ENCODE data around the gene NHLRC3. TPM values are rescaled to one million over a fixed set of nuclear protein-coding genes. Genes with fewer than 3 reads are reported as not detected.

Gene NHLRC3
- total RNA-seq, 2 experiments from 2014 or later = 28.4 TPM

GRCh38 chr13:39032150-39032549, 6.1 kb upstream of the NHLRC3 start:
- no peaks in the 10 kb centered on the region for H3K27me3 Mint-ChIP-seq
- DNase-seq (no peak), ATAC-seq (ENCODE audit: low read depth) (no peak)
- H3K4me1 Mint-ChIP-seq = peaks cover 24% of the 10 kb centered on the region
- no peaks in the 10 kb centered on the region for H3K9me3 Mint-ChIP-seq
- H3K27ac Mint-ChIP-seq = no peak overlapping the region
- POLR2A ChIA-PET = no interaction called here
- H3K36me3 Mint-ChIP-seq = peaks cover 12% of the 10 kb centered on the region
- no peak overlapping the region for H3K4me3 Mint-ChIP-seq

- DNase-seq (no peak), ATAC-seq (ENCODE audit: low read depth) (no peak)
- Mint-ChIP-seq H3K27me3 (no peaks in the 10 kb centered on the region), H3K36me3 (peaks cover 4% of the 10 kb centered on the region), H3K4me3 (no peak overlapping the region), H3K9me3 (no peaks in the 10 kb centered on the region), H3K4me1 (peaks cover 23% of the 10 kb centered on the region), H3K27ac (no peak overlapping the region)
- POLR2A ChIA-PET = no interaction called here
Measured at GRCh38 chr13:39034085-39034484, 4.2 kb upstream of the NHLRC3 start.

DNA sequence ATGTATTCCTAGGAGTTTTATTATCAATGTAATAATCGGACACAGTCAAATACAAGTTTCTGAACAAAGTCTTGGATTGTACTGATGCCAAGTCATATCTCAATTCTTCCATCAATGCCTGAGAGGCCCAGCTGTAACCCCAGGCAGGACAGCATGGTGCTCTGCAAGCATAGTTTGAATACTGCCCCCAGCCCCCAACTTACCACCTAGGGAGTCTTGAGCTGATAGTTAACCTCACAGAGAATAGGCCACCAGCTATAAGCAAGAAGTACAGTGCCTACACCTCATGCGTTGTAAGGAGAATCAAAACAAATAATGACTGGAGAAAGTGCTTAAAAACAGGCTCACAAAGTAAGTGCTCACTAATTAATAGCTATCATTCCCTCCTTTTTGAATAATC, 3.1 kb upstream of the NHLRC3 start:
- peak overlapping the region; percentile 86 for H3K27ac Mint-ChIP-seq
- ATAC-seq (ENCODE audit: low read depth) = no peak
- H3K9me3 Mint-ChIP-seq = no peaks in the 10 kb centered on the region
- H3K36me3 Mint-ChIP-seq = peaks cover 6% of the 10 kb centered on the region
- H3K27me3 Mint-ChIP-seq = no peaks in the 10 kb centered on the region
- DNase-seq = no peak
- POLR2A ChIA-PET = no interaction called here
- peaks cover 26% of the 10 kb centered on the region for H3K4me1 Mint-ChIP-seq
- H3K4me3 Mint-ChIP-seq = peak overlapping the region; percentile 99

GRCh38 chr13:39035799-39036198, 2.5 kb upstream of the NHLRC3 start:
- Mint-ChIP-seq H3K4me3 (peak overlapping the region; percentile 99), H3K4me1 (peaks cover 31% of the 10 kb centered on the region), H3K27me3 (no peaks in the 10 kb centered on the region), H3K36me3 (peaks cover 10% of the 10 kb centered on the region), H3K27ac (peak overlapping the region; percentile 86), H3K9me3 (no peaks in the 10 kb centered on the region)
- DNase-seq = no peak
- POLR2A ChIA-PET = no interaction called here
- ATAC-seq (ENCODE audit: low read depth) = no peak

GRCh38 chr13:39036212-39036611, 2.0 kb upstream of the NHLRC3 start:
- peak overlapping the region; percentile 99 for H3K4me3 Mint-ChIP-seq
- ATAC-seq (ENCODE audit: low read depth) (no peak), DNase-seq (no peak)
- H3K9me3 Mint-ChIP-seq = no peaks in the 10 kb centered on the region
- H3K27ac Mint-ChIP-seq = peak overlapping the region; percentile 86
- no peaks in the 10 kb centered on the region for H3K27me3 Mint-ChIP-seq
- H3K4me1 Mint-ChIP-seq = peaks cover 33% of the 10 kb centered on the region
- peaks cover 11% of the 10 kb centered on the region for H3K36me3 Mint-ChIP-seq
- POLR2A ChIA-PET = no interaction called here

- Mint-ChIP-seq H3K4me3 (peak overlapping the region; percentile 99), H3K36me3 (peaks cover 8% of the 10 kb centered on the region), H3K4me1 (peaks cover 31% of the 10 kb centered on the region), H3K9me3 (no peaks in the 10 kb centered on the region), H3K27ac (peak overlapping the region; percentile 100), H3K27me3 (no peaks in the 10 kb centered on the region)
- ATAC-seq (ENCODE audit: low read depth) (no peak), DNase-seq (no peak)
- POLR2A ChIA-PET = interaction anchor here (0.8 to 2.5 kb wide), 2 partner anchors 11 to 29 kb away, joined by 4 to 9 read pairs; no protein-coding TSS in a partner anchor
Measured at GRCh38 chr13:39037410-39037879, 811 bp upstream of the NHLRC3 start.

DNA sequence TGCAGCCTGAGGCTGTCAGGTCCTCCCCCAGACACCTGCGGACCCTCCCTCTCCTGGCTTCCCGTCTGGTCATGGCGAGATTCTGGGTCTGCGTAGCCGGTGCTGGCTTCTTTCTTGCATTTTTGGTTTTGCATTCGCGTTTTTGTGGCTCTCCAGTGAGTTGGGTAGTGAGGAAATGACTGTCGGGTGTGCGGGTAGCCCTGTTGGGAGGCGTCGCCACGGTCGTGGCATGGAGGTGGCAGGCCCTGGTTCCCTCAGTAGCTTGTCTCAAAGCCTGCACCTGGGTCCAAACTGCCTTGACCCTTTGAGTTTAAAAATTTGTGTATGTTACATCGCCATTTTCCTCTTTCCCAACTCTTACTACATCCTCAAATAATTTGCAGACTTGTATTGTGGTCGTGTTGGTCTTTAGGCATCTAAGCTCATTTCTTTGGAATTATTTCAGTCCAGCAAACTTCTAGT, 344 bp downstream of the NHLRC3 start:
- H3K27me3 Mint-ChIP-seq = no peaks in the 10 kb centered on the region
- H3K9me3 Mint-ChIP-seq = no peaks in the 10 kb centered on the region
- H3K4me3 Mint-ChIP-seq = peak overlapping the region; percentile 99
- H3K27ac Mint-ChIP-seq = peak overlapping the region; percentile 100
- H3K36me3 Mint-ChIP-seq = peaks cover 11% of the 10 kb centered on the region
- POLR2A ChIA-PET = interaction anchor here (1.0 to 2.5 kb wide), 3 partner anchors 10 to 21 kb away, joined by 3 to 9 read pairs (median 5); no protein-coding TSS in a partner anchor
- H3K4me1 Mint-ChIP-seq = peaks cover 37% of the 10 kb centered on the region
- peak; percentile 46 for ATAC-seq (ENCODE audit: low read depth)
- DNase-seq = no peak

DNA sequence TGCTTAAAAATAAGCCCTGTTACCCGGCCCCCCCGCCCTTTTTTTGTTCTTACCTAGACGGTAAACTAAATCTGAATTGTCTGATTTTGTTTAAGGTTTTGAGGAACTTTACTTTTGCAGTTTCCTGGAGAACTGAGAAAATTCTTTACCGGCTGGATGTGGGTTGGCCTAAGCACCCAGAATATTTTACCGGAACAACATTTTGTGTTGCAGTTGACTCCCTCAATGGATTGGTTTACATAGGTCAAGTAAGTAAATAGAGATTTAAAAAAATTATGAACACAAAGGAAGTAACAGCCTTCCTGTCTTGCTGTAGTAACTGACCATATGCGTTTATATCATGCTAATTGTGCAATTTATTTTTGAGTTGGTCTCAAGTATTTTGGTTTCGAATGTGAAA, 785 bp downstream of the NHLRC3 start:
- peaks cover 13% of the 10 kb centered on the region for H3K36me3 Mint-ChIP-seq
- H3K4me3 Mint-ChIP-seq = peak overlapping the region; percentile 99
- ATAC-seq (ENCODE audit: low read depth) = no peak

GRCh38 chr13:39040206-39040605, 1.9 kb downstream of the NHLRC3 start:
- no peaks in the 10 kb centered on the region for H3K9me3 Mint-ChIP-seq
- no peak for ATAC-seq (ENCODE audit: low read depth)
- H3K27ac Mint-ChIP-seq = no peak overlapping the region
- peaks cover 28% of the 10 kb centered on the region for H3K4me1 Mint-ChIP-seq
- DNase-seq = no peak
- peak overlapping the region; percentile 38 for H3K4me3 Mint-ChIP-seq
- no peaks in the 10 kb centered on the region for H3K27me3 Mint-ChIP-seq
- POLR2A ChIA-PET = no interaction called here
- H3K36me3 Mint-ChIP-seq = peaks cover 16% of the 10 kb centered on the region

More for the DNA sequence above, 785 bp downstream of the NHLRC3 start:
- Mint-ChIP-seq H3K27me3 (no peaks in the 10 kb centered on the region), H3K4me1 (peaks cover 37% of the 10 kb centered on the region), H3K27ac (peak overlapping the region; percentile 100), H3K9me3 (no peaks in the 10 kb centered on the region)
- no peak for DNase-seq
- POLR2A ChIA-PET = interaction anchor here (1.0 to 2.5 kb wide), 3 partner anchors 9 to 21 kb away, joined by 3 to 9 read pairs (median 5); no protein-coding TSS in a partner anchor

DNA sequence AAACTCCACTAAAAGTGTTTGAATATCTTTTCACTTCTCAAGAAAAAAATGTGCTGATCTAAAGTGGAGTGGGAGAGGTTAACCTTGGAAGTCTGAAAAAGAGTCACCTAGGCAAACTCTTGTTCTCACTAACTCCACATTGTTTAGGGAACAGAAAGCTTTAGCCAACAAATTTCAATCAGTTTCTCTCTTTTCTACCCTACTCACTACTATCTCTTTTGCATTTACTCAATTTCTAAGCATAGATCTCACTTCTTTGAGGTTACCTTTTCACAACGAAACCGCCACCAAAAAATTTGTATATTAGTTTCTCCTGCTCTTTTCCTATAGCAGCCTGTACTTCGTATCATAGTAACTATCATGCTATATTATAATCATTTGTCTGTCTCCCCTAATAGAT, 6.3 kb downstream of the NHLRC3 start:
- peaks cover 18% of the 10 kb centered on the region for H3K4me1 Mint-ChIP-seq
- no peak for DNase-seq
- H3K9me3 Mint-ChIP-seq = no peaks in the 10 kb centered on the region
- no peak overlapping the region for H3K27ac Mint-ChIP-seq
- ATAC-seq (ENCODE audit: low read depth) = no peak
- POLR2A ChIA-PET = no interaction called here
- H3K4me3 Mint-ChIP-seq = no peak overlapping the region
- H3K27me3 Mint-ChIP-seq = no peaks in the 10 kb centered on the region
- H3K36me3 Mint-ChIP-seq = peaks cover 20% of the 10 kb centered on the region

- DNase-seq = no peak
- no peak for ATAC-seq (ENCODE audit: low read depth)
- Mint-ChIP-seq H3K27ac (no peak overlapping the region), H3K27me3 (no peaks in the 10 kb centered on the region), H3K4me3 (no peak overlapping the region), H3K4me1 (peaks cover 6% of the 10 kb centered on the region), H3K36me3 (peaks cover 12% of the 10 kb centered on the region), H3K9me3 (no peaks in the 10 kb centered on the region)
- POLR2A ChIA-PET = interaction anchor here (2.2 kb wide), 1 partner anchor 10 kb away, joined by 9 read pairs; the partner anchor contains the start of genes NHLRC3 and PROSER1
Measured at GRCh38 chr13:39047560-39047959, 9.3 kb downstream of the NHLRC3 start.

- no peaks in the 10 kb centered on the region for H3K4me1 Mint-ChIP-seq
- H3K36me3 Mint-ChIP-seq = peaks cover 7% of the 10 kb centered on the region
- DNase-seq (no peak), ATAC-seq (ENCODE audit: low read depth) (no peak)
- H3K9me3 Mint-ChIP-seq = no peaks in the 10 kb centered on the region
- H3K27ac Mint-ChIP-seq = peak overlapping the region; percentile 6
- H3K4me3 Mint-ChIP-seq = no peak overlapping the region
- POLR2A ChIA-PET = interaction anchor here (2.2 kb wide), 1 partner anchor 11 kb away, joined by 9 read pairs; the partner anchor contains the start of genes NHLRC3 and PROSER1
- H3K27me3 Mint-ChIP-seq = no peaks in the 10 kb centered on the region
Measured at GRCh38 chr13:39048806-39049205, 10.6 kb downstream of the NHLRC3 start.

- DNase-seq (no peak), ATAC-seq (ENCODE audit: low read depth) (no peak)
- H3K27me3 Mint-ChIP-seq = no peaks in the 10 kb centered on the region
- no peaks in the 10 kb centered on the region for H3K4me1 Mint-ChIP-seq
- no peak overlapping the region for H3K4me3 Mint-ChIP-seq
- H3K9me3 Mint-ChIP-seq = no peaks in the 10 kb centered on the region
- H3K27ac Mint-ChIP-seq = no peak overlapping the region
- POLR2A ChIA-PET = interaction anchor here (2.2 kb wide), 1 partner anchor 11 kb away, joined by 9 read pairs; the partner anchor contains the start of genes NHLRC3 and PROSER1
- peaks cover 7% of the 10 kb centered on the region for H3K36me3 Mint-ChIP-seq
Measured at GRCh38 chr13:39049274-39049673, 11.0 kb downstream of the NHLRC3 start.

- DNase-seq (no peak), ATAC-seq (ENCODE audit: low read depth) (no peak)
- Mint-ChIP-seq H3K27ac (no peak overlapping the region), H3K4me3 (no peak overlapping the region), H3K36me3 (peaks cover 6% of the 10 kb centered on the region), H3K4me1 (no peaks in the 10 kb centered on the region), H3K9me3 (no peaks in the 10 kb centered on the region), H3K27me3 (no peaks in the 10 kb centered on the region)
- POLR2A ChIA-PET = no interaction called here
Measured at GRCh38 chr13:39051157-39051556, 12.9 kb downstream of the NHLRC3 start.

Measured in activated naive CD8-positive, alpha-beta T cell treated with anti-CD3 and anti-CD28 coated beads, Interleukin-2, amount 10 ng/mL, durations not matched to agents 7 days and 5 days (primary cell).